GM08714 (cell line): Measurements from ENCODE around the gene EHD3.

Experiments used
- H3K4me3 ChIP-seq: fragments of 200-500 bp; sonication (Bioruptor generic); 2 replicates; pipeline ENCODE4 v1.5.1; 2014; ENCODE audit warnings: mild to moderate bottlenecking, low read length, inconsistent platforms
- ZNF274 ChIP-seq: IDR thresholded peaks from 2 replicates; pipeline ENCODE4 v1.6.1; 2012; ENCODE audit warnings: mild to moderate bottlenecking, low read depth, low read length

EHD3 gene

GRCh38 chr2:31221544-31221943, 12.4 kb upstream of the EHD3 start:
- no peak overlapping the region for H3K4me3 ChIP-seq

GRCh38 chr2:31222071-31222470, 11.9 kb upstream of the EHD3 start:
- TF ChIP-seq ZNF274, result no peak
- H3K4me3 ChIP-seq, result no peak overlapping the region

More at GRCh38 chr2:31221544-31221943, 12.4 kb upstream of the EHD3 start:
- TF ChIP-seq ZNF274, result no peak

- no peak overlapping the region for H3K4me3 ChIP-seq
- TF ChIP-seq ZNF274, result no peak
Measured at GRCh38 chr2:31223026-31223425, 10.9 kb upstream of the EHD3 start.

GRCh38 chr2:31223749-31224148, 10.2 kb upstream of the EHD3 start:
- no peak for TF ChIP-seq ZNF274
- no peak overlapping the region for H3K4me3 ChIP-seq

- TF ChIP-seq ZNF274, result no peak
- H3K4me3 ChIP-seq, result no peak overlapping the region
Measured at GRCh38 chr2:31226266-31226665, 7.7 kb upstream of the EHD3 start.

- TF ChIP-seq ZNF274, result no peak
Measured at GRCh38 chr2:31227110-31227509, 6.8 kb upstream of the EHD3 start.

GRCh38 chr2:31227711-31228125, 6.2 kb upstream of the EHD3 start:
- no peak overlapping the region for H3K4me3 ChIP-seq
- TF ChIP-seq ZNF274, result no peak

More at GRCh38 chr2:31227110-31227509, 6.8 kb upstream of the EHD3 start:
- H3K4me3 ChIP-seq, result no peak overlapping the region

- H3K4me3 ChIP-seq, result no peak overlapping the region
- TF ChIP-seq ZNF274, result no peak
Measured at GRCh38 chr2:31228717-31229116, 5.2 kb upstream of the EHD3 start.

- H3K4me3 ChIP-seq, result no peak overlapping the region
- no peak for TF ChIP-seq ZNF274
Measured at GRCh38 chr2:31230751-31231150, 3.2 kb upstream of the EHD3 start.

- no peak for TF ChIP-seq ZNF274
Measured at GRCh38 chr2:31231571-31232302, 2.2 kb upstream of the EHD3 start.

GRCh38 chr2:31232586-31232985, 1.4 kb upstream of the EHD3 start:
- no peak overlapping the region for H3K4me3 ChIP-seq

More at GRCh38 chr2:31231571-31232302, 2.2 kb upstream of the EHD3 start:
- no peak overlapping the region for H3K4me3 ChIP-seq

GRCh38 chr2:31233231-31233630, 721 bp upstream of the EHD3 start:
- TF ChIP-seq ZNF274, result no peak
- no peak overlapping the region for H3K4me3 ChIP-seq

More at GRCh38 chr2:31232586-31232985, 1.4 kb upstream of the EHD3 start:
- TF ChIP-seq ZNF274, result no peak

GRCh38 chr2:31234683-31235503, 941 bp downstream of the EHD3 start:
- TF ChIP-seq ZNF274, result no peak
- no peak overlapping the region for H3K4me3 ChIP-seq

- no peak for TF ChIP-seq ZNF274
- no peak overlapping the region for H3K4me3 ChIP-seq
Measured at GRCh38 chr2:31235504-31235902, 1.6 kb downstream of the EHD3 start.
